ENCODE results near the gene CEP63. TPM values are rescaled to one million over a fixed set of nuclear protein-coding genes. Genes with fewer than 3 reads are reported as not detected.
A peak's percentile ranks its signal among the peaks of the same experiment; 100 is the strongest.

Gene CEP63
- total RNA-seq, 1 donor from 2014 or later = 32.5 TPM

- intact Hi-C loops (cut with DNase I) = no loop called here
- ATAC-seq (ENCODE audit: poor library complexity) (peak; percentile 81), DNase-seq (peak; percentile 82)
Measured at GRCh38 chr3:134464064-134464688, 21.7 kb upstream of the CEP63 start.

DNA sequence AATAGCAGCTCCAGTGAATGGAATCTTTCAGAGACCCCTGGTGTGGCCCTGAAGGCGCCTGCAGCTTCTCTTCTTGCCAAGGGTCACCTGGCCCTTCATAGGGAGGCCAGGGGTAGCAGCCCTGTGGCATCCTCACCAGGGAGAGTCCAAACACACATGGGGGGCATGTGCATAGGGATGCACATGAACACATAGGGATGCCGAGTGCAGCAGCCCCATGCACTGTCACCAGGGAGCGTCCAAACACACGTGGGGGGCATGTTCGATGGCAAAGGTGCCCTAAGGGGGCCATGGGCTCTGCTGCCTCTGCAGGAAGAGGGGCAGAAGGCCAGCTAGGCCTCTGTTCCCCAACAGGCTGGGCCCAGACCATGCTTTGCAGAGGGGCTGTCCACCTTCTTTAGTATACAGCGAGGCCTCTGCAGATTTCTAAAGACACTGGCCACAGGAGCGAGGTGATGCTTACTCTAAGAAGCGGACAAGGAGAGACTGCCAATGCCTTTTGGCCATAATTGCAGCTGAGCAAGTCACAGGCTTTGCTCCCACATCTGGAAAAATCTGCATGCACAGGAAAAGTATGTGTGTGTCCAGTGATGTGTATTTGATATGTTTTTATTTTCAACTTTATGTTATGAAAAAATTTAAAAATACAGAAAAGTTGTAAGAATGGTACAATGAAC lies 21.0 kb upstream of the CEP63 start:
- no peak for DNase-seq
- ATAC-seq (ENCODE audit: poor library complexity) = peak; percentile 26
- intact Hi-C loops (cut with DNase I) = no loop called here

DNA sequence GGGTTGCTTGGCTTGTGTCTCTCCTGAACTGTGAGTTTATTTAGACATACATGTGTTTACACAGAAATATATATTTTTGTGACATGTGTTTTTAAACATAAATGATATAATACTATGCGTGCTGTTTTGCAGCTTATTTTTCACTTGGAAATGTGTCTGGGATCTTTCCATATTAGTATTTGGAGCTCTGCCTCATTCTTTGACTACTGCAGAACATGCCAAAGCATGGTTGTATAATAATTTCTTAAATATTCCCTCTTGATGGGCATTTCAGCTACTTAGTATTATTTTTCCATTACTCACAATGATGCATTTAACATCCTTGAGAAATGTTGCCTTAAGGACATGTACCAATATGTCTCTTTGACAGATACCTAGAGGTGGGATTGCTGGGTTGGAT lies 19.5 kb upstream of the CEP63 start:
- no peak for DNase-seq
- intact Hi-C loops (cut with DNase I) = no loop called here
- ATAC-seq (ENCODE audit: poor library complexity) = no peak

DNA sequence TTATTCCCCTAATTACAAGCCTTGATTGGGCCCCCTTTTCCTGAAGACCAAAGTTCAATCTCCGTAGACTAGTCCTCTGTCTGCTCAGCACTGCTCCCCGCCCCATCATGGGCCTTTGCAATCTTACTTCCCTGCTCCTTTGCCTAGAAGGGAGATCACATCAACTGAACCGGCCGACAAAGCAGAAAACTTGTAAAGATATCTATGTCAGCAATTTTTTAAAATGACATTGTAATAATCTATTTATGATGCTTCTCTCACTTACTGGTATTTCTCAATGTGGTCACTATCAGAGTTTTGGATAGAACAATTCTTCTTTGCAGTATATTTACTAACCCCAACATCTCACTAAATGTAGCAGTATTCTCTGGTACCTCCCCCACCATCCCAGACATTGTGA lies 17.3 kb upstream of the CEP63 start:
- intact Hi-C loops (cut with DNase I) = no loop called here
- ATAC-seq (ENCODE audit: poor library complexity) = no peak
- no peak for DNase-seq

DNA sequence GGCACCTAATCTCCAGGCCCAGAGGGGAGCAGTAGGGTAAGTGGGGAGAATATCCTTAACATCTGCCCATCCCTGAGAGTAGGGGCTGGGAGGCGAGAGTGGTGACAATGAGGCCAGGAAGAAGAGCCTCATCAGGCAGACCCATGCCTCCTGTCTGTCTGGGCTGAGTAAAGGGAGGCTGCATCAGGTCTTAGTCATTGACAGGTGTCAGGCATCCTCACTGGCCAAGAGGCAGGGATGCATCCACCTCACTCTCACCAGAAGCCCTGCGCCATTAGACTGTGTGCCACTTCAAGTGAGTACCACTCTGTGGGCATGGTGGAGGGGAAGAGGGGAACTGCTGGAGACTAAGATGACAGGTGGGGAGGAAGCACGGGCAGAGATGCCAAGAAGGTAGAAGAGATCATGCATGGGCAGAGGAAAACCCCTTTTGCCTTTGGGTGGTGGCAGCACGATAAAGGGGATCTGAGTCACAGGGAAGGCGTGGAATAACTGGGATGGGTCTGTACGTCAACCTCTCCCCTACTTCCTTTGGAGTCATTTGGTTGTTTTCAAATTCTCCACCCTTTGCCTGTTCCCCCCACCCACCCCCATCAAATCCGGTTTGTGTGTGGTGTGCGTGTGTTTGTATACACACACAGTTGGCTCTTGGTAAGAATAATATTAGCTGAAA lies 14.2 kb upstream of the CEP63 start:
- DNase-seq = no peak
- ATAC-seq (ENCODE audit: poor library complexity) = no peak
- intact Hi-C loops (cut with DNase I) = loop anchor here (2.0 to 10.0 kb wide), 3 partner anchors 99 to 257 kb away; partner anchors contain the start of gene AMOTL2

GRCh38 chr3:134472831-134473230 lies 13.0 kb upstream of the CEP63 start:
- DNase-seq (no peak), ATAC-seq (ENCODE audit: poor library complexity) (no peak)
- intact Hi-C loops (cut with DNase I) = loop anchor here (2.0 to 10.0 kb wide), 3 partner anchors 101 to 258 kb away; partner anchors contain the start of gene AMOTL2

DNA sequence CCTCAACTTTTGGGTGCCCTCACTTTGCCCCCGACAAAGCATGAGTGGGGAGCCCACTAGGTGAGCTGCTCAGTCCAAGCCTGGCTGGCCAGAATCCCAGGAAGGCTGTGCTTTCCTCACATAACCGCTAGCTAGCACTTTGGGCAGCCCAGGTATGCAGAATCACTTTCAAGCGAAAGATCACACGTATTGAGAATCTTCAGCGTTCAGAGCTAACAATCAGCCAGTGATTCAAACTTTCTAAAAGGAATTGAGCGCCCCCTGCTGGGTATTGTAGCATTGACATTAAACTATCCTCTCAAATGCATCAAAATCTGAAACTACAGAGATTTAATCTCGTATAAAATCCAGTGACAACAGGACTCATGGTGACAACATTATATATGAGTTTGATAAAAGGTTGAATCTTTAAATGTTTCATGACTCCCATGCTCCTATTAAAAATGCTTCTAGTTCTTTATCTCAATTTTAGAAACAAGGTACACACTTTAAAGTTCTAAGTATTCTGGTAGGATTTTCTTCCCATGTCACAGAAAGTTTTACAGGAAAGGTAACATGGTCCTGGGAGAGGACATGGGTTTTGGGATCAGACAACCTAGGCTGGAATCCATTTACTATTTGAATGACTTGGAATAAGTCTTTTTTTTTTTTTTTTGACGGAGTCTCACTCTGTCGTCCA lies 11.8 kb upstream of the CEP63 start:
- intact Hi-C loops (cut with DNase I) = loop anchor here (2.0 to 10.0 kb wide), 3 partner anchors 102 to 259 kb away; partner anchors contain the start of gene AMOTL2
- DNase-seq (no peak), ATAC-seq (ENCODE audit: poor library complexity) (peak; percentile 75)

GRCh38 chr3:134474956-134475355 lies 10.9 kb upstream of the CEP63 start:
- ATAC-seq (ENCODE audit: poor library complexity) = no peak
- DNase-seq = no peak
- intact Hi-C loops (cut with DNase I) = loop anchor here (5.0 to 10.0 kb wide), 2 partner anchors 103 to 260 kb away; partner anchors contain the start of gene AMOTL2

DNA sequence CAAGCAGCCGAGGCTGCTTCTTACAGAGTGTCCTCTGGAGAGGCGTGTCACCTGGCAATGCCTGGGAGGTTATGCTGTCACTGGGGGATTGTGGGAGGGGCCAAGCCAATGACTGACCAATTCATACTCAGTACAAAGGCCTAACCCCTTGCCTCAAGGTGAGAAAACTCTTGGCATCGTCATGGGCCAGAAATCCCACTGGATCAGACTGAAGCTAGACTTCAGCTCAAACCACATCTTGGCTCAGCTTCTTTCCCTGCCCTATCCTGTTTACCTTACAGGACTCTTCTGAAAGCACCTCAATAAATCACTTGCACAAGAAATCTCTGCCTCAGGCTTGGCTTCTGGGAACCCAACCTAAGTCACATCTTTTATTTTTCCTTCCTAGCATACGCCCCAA lies 9.6 kb upstream of the CEP63 start:
- intact Hi-C loops (cut with DNase I) = loop anchor here (10.0 kb wide), 1 partner anchor 262 kb away; no protein-coding TSS in a partner anchor
- ATAC-seq (ENCODE audit: poor library complexity) (no peak), DNase-seq (no peak)

DNA sequence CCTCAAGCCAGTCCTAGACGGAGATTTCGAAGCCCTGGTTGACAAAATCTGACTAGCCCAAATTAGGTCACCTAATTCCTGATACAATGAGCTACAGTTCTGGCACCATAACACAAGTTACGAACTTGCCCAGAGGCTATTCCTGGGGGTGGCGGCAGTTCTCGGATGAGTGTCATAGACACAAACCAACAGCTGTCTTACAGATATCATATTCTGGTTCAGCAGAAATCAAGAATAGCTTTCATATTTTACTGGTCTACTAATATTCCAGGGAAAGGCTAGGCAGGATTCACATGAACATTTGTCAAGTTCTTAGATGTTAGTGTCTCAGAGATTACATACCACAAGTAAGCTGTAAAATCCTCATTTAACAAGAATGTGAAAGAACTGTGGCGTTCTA lies 8.9 kb upstream of the CEP63 start:
- ATAC-seq (ENCODE audit: poor library complexity) = peak; percentile 87
- DNase-seq = no peak
- intact Hi-C loops (cut with DNase I) = loop anchor here (10.0 kb wide), 1 partner anchor 262 kb away; no protein-coding TSS in a partner anchor

GRCh38 chr3:134477938-134478337 lies 7.9 kb upstream of the CEP63 start:
- intact Hi-C loops (cut with DNase I) = loop anchor here (10.0 kb wide), 1 partner anchor 263 kb away; no protein-coding TSS in a partner anchor
- no peak for DNase-seq
- no peak for ATAC-seq (ENCODE audit: poor library complexity)

- no peak for ATAC-seq (ENCODE audit: poor library complexity)
- no peak for DNase-seq
- intact Hi-C loops (cut with DNase I) = no loop called here
Measured at GRCh38 chr3:134480546-134480945, 5.3 kb upstream of the CEP63 start.

- DNase-seq (no peak), ATAC-seq (ENCODE audit: poor library complexity) (no peak)
- intact Hi-C loops (cut with DNase I) = no loop called here
Measured at GRCh38 chr3:134481166-134481565, 4.7 kb upstream of the CEP63 start.

GRCh38 chr3:134482622-134483021 lies 3.2 kb upstream of the CEP63 start:
- DNase-seq (no peak), ATAC-seq (ENCODE audit: poor library complexity) (no peak)
- intact Hi-C loops (cut with DNase I) = no loop called here

GRCh38 chr3:134483195-134483900 lies 2.5 kb upstream of the CEP63 start:
- ATAC-seq (ENCODE audit: poor library complexity) = no peak
- DNase-seq = no peak
- intact Hi-C loops (cut with DNase I) = no loop called here

GRCh38 chr3:134485075-134485717 lies 661 bp upstream of the CEP63 start:
- ATAC-seq (ENCODE audit: poor library complexity) = peak; percentile 2
- intact Hi-C loops (cut with DNase I) = no loop called here
- peak; percentile 95 for DNase-seq

DNA sequence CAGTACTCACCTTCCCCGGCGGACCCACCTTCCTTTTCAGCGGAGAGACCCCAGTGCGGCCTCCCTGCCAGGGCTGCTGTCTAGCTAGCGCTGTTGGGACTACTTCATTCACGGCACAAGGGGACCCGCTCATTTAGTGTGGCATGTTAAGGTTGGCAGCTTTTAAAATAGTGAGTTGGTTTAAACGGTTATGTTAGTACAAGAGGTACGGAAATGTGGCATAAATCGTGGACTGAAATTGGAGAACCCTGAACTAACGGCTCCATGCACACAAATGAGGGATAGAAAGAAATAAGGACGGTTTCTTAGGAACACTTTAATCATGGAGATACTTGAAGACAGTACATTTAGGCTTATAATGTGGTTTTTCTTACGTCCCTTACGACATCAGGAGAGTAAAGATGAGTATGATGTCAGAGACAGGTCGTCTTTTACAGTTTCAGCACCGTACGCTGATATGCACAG lies 752 bp downstream of the CEP63 start:
- DNase-seq (no peak), ATAC-seq (ENCODE audit: poor library complexity) (peak; percentile 9)
- intact Hi-C loops (cut with DNase I) = no loop called here

GRCh38 chr3:134487406-134487805 lies 1.5 kb downstream of the CEP63 start:
- DNase-seq = no peak
- no peak for ATAC-seq (ENCODE audit: poor library complexity)
- intact Hi-C loops (cut with DNase I) = no loop called here

Measured in Right ventricle myocardium superior (tissue), 1 donor.